Endothelial cell of hepatic sinusoid (primary cell): ENCODE results near the gene ZNF681.
"Not testable (repeated sequence)": the region's sequence is repeated elsewhere in the genome, so short reads cannot be mapped to it uniquely, and the experiment has no call there.

Experiments
- in situ Hi-C: cut with HindIII; loops from 2 replicates; pipeline ENCODE4 v1.10.0; 2017; ENCODE audit warnings: low sequenced_read_pairs

Gene ZNF681

DNA sequence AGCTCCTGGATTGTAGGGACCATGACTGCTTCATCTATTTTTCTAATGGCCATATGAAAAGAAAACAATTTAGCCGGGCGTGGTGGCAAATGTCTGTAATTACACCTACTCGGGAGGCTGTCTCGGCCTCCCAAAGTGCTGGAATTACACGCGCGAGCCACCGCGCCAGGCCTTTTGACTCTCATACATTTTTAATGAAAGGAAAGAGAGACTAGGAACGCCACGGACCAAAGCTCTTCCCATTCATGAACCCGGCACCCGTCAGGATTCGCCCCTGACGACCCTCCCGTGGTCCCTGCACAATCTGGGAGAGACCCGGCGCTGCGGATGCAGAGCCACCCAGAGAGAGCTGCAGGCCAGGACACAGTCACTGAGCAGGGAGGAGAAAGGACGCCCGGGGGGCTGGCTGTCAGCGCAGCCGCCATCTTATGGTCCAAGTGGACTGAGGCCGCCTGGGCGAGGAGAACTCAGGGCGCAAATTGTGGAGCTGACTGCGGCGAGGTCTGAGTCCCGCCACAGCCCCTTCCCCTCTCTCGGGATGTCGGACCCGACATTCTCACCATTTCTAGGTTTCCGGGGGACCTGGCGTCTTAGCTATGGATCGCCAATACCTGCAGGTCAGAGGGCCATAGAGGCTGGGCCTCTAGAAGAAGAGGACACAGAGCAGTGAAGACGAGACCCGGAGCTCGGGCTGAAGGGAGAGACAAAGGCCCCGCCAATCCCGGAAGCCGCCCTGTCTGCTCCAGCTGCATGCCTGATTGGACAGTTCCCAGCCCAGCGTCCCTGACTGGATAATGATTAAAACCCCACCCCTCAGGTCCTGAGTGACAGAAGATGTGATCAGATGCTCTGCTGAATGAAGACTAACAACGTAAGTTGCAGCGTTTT, at the start of gene ZNF681:
TSS of gene ZNF681 (minus strand) at position 705 of the 888 bp plus-strand sequence. CDS start at position 563, 142 bp downstream.
- in situ Hi-C loops: no loop called here

GRCh38 chr19:23804676-23805075, 46.0 kb upstream of the ZNF681 start:
- in situ Hi-C loops: loop anchor here (5.0 kb wide), 1 partner anchor 68 kb away; no protein-coding TSS in a partner anchor

DNA sequence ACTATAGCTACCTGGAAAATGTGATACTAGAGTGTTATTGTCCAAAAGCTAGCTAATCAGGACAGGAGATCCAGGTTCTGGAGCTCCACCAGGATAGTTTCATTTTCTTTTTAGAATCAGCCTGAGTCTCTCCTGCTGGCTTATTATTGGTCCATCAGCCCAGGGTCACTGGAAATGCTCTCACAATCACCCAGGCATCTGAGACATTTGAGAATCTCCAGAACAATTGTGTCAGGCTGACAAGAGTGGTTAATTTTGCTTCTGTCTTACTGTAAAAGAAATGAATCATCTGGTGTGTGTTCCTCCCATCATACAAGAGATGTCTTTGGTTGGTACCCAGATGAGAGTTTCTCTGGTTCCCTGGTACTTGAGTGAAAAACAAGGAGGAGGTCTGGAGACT, 43.6 kb upstream of the ZNF681 start:
- in situ Hi-C loops: loop anchor here (5.0 kb wide), 1 partner anchor 70 kb away; no protein-coding TSS in a partner anchor

DNA sequence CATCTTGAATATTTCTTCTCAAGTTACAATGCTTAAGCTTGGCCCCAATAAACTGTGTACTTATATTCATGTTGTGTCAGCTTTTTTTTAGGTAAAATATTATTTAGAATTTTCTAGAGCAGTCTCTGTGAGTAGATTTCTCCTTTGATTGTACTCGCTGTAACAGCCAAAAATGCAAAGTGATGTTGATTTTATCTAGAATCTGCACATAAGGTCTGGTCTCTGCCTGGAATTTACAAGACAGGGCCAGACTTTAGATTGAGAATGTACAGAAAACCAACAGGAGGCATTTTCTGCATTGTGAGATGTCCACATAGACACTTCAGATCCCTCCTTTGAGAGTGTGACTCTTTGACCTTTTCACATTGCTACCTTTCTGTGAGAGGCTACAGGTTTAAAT, 43.1 kb upstream of the ZNF681 start:
- in situ Hi-C loops: loop anchor here (5.0 kb wide), 1 partner anchor 70 kb away; no protein-coding TSS in a partner anchor

DNA sequence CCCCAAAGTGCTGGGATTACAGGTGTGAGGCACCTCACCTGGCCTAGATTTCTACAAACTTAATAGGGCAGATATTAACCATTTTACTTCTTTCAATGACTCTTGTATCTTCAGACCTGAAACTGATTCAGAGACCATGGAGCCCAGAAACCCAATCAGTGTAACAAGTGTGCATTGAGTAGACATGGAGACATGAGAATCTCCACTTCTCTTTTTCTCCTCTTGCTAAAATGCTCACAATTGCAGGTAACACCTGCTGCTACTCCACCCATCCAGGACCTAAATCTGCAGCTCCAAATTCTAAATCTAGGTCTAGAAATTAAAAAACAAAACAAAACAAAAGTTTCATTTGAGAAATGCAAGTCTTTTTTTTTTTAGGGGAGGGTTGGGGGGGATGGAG, 42.2 kb upstream of the ZNF681 start:
- in situ Hi-C loops: loop anchor here (5.0 kb wide), 1 partner anchor 71 kb away; no protein-coding TSS in a partner anchor

GRCh38 chr19:23800271-23800670, 41.6 kb upstream of the ZNF681 start:
- in situ Hi-C loops: loop anchor here (5.0 kb wide), 1 partner anchor 72 kb away; no protein-coding TSS in a partner anchor

GRCh38 chr19:23799321-23799720, 40.6 kb upstream of the ZNF681 start:
- in situ Hi-C loops: no loop called here

DNA sequence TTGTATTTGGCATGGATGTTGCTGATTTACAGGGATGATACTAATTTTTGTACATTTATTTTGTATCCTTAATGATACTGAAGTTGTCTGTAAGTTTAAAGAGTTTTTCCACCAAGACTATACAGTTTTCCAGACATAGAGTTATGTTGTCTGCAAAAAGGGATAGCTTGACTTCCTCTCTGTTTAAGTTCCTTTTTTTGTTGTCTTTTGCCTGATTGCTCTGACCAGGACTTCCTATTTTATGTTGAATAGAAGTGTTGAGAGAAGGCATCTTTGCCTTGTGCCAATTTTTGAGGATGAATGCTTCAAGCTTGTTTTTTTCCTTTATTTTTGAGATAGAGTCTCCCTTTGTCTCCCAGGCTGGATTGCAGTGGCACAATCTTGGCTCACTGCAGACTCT, 36.8 kb upstream of the ZNF681 start:
- in situ Hi-C loops: no loop called here

GRCh38 chr19:23792784-23793183, 34.1 kb upstream of the ZNF681 start:
- in situ Hi-C loops: no loop called here

DNA sequence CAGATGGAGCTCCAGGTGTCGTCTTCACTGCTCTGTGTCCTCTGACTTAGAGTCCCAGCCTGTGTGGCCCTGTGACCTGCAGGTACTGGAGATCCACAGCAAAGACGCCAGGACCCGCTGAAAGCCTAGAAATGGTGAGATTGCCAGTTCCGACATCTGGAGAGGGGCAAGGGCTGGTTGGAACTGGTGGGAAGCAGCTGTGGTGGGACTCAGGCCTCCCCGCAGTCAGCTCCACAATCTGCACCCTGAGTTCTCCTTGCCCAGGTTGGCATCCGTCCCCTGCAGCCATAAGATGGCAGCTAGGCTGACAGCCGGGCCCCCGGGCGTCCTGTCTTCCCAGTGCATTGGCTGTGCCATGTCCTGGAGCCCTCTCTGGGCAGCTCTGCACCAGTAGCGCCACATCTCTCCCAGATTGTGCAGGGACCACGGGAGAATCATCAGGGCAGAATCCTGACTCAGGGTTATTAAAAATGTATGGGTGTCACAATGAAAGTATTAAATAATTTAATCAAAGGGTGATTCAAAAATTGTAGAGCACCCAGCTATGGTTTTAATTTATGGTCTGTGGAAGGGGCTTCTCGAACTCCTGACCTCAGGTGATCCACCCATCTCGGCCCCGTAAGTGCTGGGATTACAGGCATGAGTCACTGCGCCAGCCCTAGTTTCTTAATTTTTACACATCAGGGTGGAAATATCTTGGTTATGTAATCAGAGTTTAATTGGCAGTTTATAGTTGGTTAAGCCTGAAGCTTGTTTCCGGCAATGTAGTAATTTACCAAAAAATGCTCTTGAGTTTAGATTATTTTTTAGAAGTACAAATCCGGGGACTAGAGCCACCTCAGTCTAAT, 32.2 kb upstream of the ZNF681 start:
- in situ Hi-C loops: no loop called here

GRCh38 chr19:23789246-23789645, 30.6 kb upstream of the ZNF681 start:
- in situ Hi-C loops: no loop called here

DNA sequence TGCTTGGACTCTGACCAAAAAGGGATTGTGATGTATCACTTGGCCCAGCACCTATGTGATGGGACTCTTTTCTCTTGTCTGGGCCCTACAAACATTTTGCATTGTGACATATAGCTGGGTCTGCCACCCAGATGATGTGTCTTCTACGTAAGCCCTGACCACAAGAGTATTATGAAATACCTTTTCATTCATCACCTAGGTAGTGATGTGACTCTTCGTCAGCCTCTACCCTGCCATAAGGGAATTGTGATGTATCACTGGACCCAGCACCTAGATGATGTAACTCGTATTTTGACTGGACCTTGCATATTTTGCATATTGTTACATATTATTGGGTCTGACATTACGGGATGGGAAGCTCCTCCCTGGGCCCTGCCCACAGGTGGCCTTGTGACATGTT, 29.7 kb upstream of the ZNF681 start:
- in situ Hi-C loops: no loop called here

- in situ Hi-C loops: no loop called here
These were observed 28.4 kb upstream of the ZNF681 start for GRCh38 chr19:23787106-23787505.

DNA sequence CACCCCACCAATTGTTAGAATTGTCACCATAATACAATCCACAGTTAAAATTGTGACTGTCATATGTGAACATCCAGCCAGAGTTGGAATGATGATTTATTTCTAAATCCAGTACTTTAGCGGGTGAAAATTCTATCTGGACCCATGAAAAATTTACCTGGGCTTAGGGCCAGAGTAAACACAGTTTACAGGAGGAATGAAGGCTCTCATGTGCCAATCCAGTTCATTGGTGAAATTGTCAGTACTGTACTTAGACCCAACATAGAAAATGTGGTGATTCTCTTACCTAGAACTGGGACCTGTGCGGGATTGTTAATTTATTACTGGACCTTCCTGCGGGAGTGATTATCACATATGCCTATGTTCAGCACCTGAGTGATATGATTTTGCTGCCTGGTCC, 27.3 kb upstream of the ZNF681 start:
- in situ Hi-C loops: no loop called here

GRCh38 chr19:23784274-23784673, 25.6 kb upstream of the ZNF681 start:
- in situ Hi-C loops: no loop called here

DNA sequence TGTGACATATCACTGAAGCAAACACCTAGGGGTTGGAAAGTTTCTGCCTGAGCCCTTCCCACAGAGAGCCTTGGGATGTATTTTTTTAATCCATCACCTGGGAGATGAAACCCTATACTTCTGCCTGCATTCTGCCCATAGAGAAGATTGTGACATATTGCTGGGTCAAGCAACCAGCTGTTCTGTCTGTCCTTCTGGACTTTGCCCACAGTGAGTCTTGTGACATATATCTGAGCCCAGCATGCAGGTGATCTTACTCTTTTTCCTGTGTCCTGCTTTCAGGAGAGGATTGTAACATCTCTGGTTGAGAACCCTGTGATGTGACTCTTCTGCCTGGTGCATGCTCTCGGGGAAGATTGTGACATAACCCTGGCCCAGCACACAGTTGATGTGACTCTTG, 24.9 kb upstream of the ZNF681 start:
- in situ Hi-C loops: no loop called here

DNA sequence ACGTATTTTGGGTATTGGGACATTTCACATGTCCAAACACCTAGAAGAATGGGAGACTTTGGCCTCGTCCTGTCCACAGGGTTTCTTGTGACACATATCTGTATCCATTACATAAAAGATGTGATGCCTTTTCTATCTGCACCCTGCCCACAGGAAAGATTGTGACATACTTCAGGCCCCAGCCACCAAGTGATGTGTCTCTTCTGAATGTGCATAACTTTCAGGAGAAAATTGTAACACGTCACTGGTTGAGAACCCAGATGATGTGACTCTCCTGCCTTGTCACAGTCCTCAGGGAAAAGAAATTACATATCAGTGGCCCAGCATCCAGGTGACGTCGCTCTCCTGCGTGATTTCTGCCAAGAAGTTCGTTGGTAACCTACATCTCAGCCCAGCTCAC, 21.0 kb upstream of the ZNF681 start:
- in situ Hi-C loops: no loop called here

DNA sequence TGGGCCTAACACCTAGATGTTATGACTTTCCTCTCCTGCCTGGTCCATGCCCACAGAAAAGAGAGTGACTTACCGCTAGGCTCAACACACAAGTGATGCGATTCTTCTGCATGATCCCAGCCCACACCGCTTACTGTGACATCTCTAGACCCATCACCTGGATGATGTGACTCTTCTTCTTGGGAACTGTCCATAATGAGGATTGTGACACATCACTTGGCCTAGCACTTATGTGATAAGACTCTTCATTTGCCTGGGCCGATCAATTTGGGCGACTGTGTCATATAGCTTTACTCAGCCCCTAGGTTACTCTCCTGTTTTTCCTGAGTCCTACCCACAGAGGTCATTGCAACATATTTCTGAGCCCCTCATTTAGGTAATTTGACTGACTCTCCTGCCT, 19.9 kb upstream of the ZNF681 start:
- in situ Hi-C loops: no loop called here

GRCh38 chr19:23778036-23778435, 19.3 kb upstream of the ZNF681 start:
- in situ Hi-C loops: not testable (repeated sequence)

GRCh38 chr19:23777216-23777615, 18.5 kb upstream of the ZNF681 start:
- in situ Hi-C loops: no loop called here

DNA sequence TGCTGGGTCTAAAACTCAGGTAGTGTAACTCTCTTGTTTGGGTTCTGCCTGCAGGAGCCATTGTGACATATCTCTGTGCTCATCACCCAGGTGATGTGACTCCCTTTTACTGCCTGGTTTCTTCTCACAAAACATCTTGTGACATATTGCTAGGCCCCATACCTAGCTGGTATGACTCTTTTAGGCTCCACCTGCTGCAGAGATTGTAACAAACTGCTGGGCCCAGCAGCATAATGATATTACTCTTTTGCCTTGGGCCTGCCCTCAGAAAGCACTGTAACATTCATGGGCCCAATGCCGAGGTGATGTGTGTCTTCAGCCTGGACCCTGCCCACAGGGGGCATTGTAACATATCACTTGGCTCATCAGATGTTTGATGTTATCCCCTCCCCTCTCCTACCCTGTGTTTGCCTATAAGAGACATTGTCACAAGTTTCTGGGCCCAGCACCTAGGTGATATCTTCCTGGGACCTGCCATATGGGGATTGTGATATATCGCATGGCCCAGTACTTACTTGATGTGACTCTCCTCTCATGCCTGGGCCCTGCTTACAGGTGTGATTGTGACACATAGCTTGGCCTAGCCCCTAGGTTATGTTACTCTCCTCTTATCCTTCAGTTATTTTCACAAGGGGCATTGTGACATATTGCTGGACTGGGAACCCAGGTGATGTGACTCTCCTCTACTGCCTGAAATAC, 18.0 kb upstream of the ZNF681 start:
- in situ Hi-C loops: no loop called here
